ENCODE measurements around the gene ESPL1. TPM values are rescaled to one million over a fixed set of nuclear protein-coding genes. Genes with fewer than 3 reads are reported as not detected.

Gene ESPL1
- total and polyA plus RNA-seq, 8 donors: 0.09 to 0.81 (median 0.32) TPM

- intact Hi-C loops (cut with DNase I): no loop called here
- DNase-seq (no peak), ATAC-seq (no peak), FAIRE-seq (no peak)
- no peak for TF ChIP-seq CTCF (IDR thresholded peaks at IDR 0.05)
- H3K9me3 ChIP-seq: no peaks in the 10 kb centered on the region
- peaks cover 0 to 13% (median 0%) of the 10 kb centered on the region in 3 donors for H3K36me3 ChIP-seq
- peak overlapping the region in 2 of 4 donors; percentile 59 to 73 for H3K27ac ChIP-seq
- H3K4me1 ChIP-seq: peaks cover 11 to 30% (median 11%) of the 10 kb centered on the region in 3 donors
- WGBS, 2 donors: 1 to 2% methylated on average over 12 of the region's 12 CpGs
- no peaks in the 10 kb centered on the region for H3K27me3 ChIP-seq
- peak overlapping the region; percentile 64 to 95 (median 65) for H3K4me3 ChIP-seq
Observed at GRCh38 chr12:53300187-53300586, 32.1 kb downstream of the ESPL1 start.

- ATAC-seq: no peak
- no peaks in the 10 kb centered on the region for H3K9me3 ChIP-seq
- no peak for DNase-seq
- H3K36me3 ChIP-seq: peaks cover 0 to 31% (median 18%) of the 10 kb centered on the region in 3 donors
- intact Hi-C loops (cut with DNase I): no loop called here
- 80 to 83% methylated on average over 5 of the region's 5 CpGs for WGBS, 2 donors
- FAIRE-seq: no peak
- no peak overlapping the region for H3K4me3 ChIP-seq
- peaks cover 5 to 20% (median 5%) of the 10 kb centered on the region in 3 donors for H3K4me1 ChIP-seq
- no peaks in the 10 kb centered on the region for H3K27me3 ChIP-seq
- H3K27ac ChIP-seq: no peak overlapping the region
- no peak for TF ChIP-seq CTCF (IDR thresholded peaks at IDR 0.05)
Observed at GRCh38 chr12:53302903-53303302, 34.8 kb downstream of the ESPL1 start.

GRCh38 chr12:53306826-53307225 lies 38.7 kb downstream of the ESPL1 start:
- intact Hi-C loops (cut with DNase I): no loop called here
- DNase-seq (no peak), FAIRE-seq (no peak), ATAC-seq (no peak)
- 92 to 93% methylated on average over 10 of the region's 10 CpGs for WGBS, 2 donors
- H3K4me1 ChIP-seq: peaks cover 0 to 9% (median 0%) of the 10 kb centered on the region in 3 donors
- no peak for TF ChIP-seq CTCF (IDR thresholded peaks at IDR 0.05)
- H3K4me3 ChIP-seq: no peak overlapping the region
- peaks cover 0 to 36% (median 30%) of the 10 kb centered on the region in 3 donors for H3K36me3 ChIP-seq
- H3K9me3 ChIP-seq: no peaks in the 10 kb centered on the region
- no peak overlapping the region for H3K27ac ChIP-seq
- H3K27me3 ChIP-seq: no peaks in the 10 kb centered on the region

GRCh38 chr12:53308276-53308675 lies 40.2 kb downstream of the ESPL1 start:
- H3K36me3 ChIP-seq: peaks cover 0 to 36% (median 30%) of the 10 kb centered on the region in 3 donors
- intact Hi-C loops (cut with DNase I): no loop called here
- 57% methylated on average over 4 of the region's 4 CpGs for WGBS, 2 donors
- FAIRE-seq (no peak), ATAC-seq (no peak), DNase-seq (no peak)
- no peaks in the 10 kb centered on the region for H3K9me3 ChIP-seq
- H3K4me1 ChIP-seq: no peaks in the 10 kb centered on the region
- H3K27me3 ChIP-seq: no peaks in the 10 kb centered on the region
- no peak overlapping the region for H3K4me3 ChIP-seq
- TF ChIP-seq CTCF (IDR thresholded peaks at IDR 0.05): no peak
- H3K27ac ChIP-seq: no peak overlapping the region

GRCh38 chr12:53313996-53314395 lies 45.9 kb downstream of the ESPL1 start:
- Histone ChIP-seq H3K27ac (no peak overlapping the region), H3K27me3 (no peaks in the 10 kb centered on the region), H3K36me3 (peaks cover 0 to 36% (median 11%) of the 10 kb centered on the region in 3 donors), H3K4me3 (no peak overlapping the region), H3K9me3 (no peaks in the 10 kb centered on the region), H3K4me1 (no peaks in the 10 kb centered on the region)
- intact Hi-C loops (cut with DNase I): no loop called here
- FAIRE-seq (no peak), DNase-seq (no peak), ATAC-seq (no peak)
- TF ChIP-seq CTCF (IDR thresholded peaks at IDR 0.05): no peak
- 61 to 94% methylated on average over 2 to 3 of the region's 3 CpGs for WGBS, 2 donors
